AG09319 (cell line): ENCODE measurements around the gene DAPK3.

Source experiments
- DNase-seq: peaks from one replicate; pipeline ENCODE4 v3.0.0-alpha.2; 2010; ENCODE audit warnings: low read depth; ENCODE audit errors: extremely low read depth
- TF ChIP-seq, protein P1 (sequence below): IDR thresholded peaks from 2 replicates; pipeline ENCODE4 v1.5.1; 2011; ENCODE audit warnings: low read depth, mild to moderate bottlenecking, inconsistent platforms, low read length, moderate library complexity

DAPK3 gene

DNA sequence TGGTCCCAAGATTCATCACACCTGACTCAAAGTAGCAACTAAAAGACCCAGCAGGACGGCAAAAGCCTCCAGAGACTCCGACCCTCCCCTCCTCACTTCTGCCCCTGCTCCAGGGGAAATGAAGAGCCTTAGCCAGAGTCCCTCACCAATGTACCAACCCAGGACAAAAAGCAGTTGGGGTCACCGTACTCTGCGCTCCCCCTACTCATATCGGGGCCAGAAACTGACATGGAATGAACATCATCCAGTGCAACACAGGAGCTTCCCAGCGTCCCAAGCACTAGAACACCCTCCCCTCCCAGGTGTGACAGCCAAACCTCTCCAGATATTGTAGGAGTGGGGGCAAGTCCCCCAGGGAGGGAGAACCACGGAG lies 12.6 kb upstream of the DAPK3 start:
- no peak for DNase-seq
- TF ChIP-seq, protein P1, sequence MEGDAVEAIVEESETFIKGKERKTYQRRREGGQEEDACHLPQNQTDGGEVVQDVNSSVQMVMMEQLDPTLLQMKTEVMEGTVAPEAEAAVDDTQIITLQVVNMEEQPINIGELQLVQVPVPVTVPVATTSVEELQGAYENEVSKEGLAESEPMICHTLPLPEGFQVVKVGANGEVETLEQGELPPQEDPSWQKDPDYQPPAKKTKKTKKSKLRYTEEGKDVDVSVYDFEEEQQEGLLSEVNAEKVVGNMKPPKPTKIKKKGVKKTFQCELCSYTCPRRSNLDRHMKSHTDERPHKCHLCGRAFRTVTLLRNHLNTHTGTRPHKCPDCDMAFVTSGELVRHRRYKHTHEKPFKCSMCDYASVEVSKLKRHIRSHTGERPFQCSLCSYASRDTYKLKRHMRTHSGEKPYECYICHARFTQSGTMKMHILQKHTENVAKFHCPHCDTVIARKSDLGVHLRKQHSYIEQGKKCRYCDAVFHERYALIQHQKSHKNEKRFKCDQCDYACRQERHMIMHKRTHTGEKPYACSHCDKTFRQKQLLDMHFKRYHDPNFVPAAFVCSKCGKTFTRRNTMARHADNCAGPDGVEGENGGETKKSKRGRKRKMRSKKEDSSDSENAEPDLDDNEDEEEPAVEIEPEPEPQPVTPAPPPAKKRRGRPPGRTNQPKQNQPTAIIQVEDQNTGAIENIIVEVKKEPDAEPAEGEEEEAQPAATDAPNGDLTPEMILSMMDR = no peak

DNA sequence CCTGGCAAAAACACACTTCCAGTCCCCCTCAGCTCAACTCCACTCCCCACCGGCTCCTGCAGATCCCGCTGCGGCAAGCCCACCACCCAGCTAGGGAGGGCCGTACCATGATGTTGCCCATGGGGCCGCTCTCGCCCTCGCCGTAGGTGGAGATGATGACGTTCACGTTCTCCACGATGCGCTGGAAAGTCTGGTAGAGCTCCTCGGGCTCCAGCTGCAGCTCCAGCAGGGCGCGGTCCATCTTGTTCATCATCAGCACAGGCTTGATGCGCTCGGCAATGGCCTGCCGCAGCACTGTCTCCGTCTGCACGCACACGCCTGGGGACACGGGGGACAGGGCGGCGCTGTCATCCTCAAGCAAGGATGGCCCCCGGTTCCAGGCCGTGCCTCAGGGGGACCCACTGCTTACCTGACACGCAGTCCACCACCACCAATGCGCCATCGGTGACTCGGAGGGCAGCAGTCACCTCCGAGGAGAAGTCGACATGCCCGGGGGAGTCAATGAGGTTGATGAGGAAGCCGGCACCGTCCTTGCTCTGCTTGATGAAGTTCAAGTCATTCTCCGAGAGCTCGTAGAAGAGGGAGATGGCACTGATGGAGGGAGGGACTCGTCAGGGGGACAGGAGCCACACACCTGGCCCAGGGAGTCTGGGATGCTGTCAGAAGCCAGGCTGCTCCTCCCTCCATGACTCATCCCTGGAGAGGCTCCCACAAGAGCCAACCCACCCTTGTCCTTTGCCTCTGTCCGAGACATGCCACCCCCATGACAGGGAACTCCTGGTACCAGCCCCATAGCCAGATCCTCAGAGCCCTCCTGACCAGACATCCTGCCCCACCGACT lies 12.0 kb upstream of the DAPK3 start:
- DNase-seq = no peak
- TF ChIP-seq, protein P1 = no peak

DNA sequence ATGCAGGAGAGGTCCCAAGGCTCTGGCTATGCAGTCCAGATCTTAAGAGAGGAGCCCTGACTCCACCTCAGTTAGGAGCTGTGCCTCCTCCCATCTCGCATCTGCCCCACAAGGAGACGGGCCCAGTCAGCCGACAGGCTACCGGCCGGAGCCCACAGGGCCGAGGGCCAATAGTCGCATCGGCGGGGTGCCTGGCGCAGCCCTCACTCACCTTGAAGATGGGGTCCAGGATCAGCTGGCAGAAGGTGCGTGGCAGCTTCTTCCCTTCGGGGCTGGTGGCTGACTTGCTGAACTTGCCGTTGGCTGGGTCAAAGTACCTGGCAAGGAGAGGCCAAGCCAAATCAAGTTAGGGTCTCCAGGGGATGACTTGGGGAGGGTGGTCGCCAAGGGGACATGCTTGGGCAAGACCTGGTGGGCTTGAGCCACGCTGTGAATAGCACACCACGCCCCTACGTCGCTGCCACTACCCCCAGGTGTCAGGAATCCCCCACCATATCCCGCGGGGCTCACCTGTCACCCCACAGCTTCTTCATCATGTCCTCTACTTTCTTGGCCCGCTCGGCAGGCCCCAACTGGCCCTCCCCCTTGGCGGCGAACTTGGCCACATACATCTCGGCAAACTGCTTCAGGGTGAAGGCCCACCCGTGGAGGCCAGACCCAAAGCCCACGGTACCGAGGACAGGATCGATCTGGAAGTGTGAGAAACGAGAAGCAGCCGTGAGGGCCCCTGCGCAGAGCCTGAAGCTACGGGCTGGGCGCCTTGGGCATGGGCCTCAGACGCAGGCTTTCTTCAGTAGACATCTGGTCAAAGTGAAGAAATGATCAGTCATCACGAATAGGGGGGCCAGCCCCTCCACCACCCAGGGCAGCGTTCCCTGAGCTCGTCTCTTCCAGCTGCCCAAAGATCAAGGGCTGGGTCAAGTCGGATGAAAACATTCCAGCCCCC lies 11.1 kb upstream of the DAPK3 start:
- no peak for DNase-seq
- TF ChIP-seq, protein P1 = no peak

DNA sequence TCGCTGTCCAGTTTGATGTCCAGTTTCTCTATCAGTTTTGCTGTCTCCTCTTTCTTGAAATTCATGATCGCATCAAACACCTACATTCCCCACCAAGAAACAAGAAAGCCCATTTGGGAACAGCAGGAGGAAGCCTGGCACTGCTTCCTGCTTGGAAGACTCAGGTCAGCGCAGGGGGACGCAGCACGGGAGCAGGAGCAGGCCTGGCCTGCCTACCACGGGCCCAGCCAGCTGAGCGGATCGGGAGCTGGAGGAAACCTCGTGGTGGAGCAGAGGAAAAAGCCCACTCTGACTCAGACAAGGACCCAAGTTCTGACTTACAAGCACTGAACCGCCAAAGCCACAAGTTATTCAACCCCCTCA lies 10.5 kb upstream of the DAPK3 start:
- DNase-seq = no peak
- TF ChIP-seq, protein P1 = no peak

DNA sequence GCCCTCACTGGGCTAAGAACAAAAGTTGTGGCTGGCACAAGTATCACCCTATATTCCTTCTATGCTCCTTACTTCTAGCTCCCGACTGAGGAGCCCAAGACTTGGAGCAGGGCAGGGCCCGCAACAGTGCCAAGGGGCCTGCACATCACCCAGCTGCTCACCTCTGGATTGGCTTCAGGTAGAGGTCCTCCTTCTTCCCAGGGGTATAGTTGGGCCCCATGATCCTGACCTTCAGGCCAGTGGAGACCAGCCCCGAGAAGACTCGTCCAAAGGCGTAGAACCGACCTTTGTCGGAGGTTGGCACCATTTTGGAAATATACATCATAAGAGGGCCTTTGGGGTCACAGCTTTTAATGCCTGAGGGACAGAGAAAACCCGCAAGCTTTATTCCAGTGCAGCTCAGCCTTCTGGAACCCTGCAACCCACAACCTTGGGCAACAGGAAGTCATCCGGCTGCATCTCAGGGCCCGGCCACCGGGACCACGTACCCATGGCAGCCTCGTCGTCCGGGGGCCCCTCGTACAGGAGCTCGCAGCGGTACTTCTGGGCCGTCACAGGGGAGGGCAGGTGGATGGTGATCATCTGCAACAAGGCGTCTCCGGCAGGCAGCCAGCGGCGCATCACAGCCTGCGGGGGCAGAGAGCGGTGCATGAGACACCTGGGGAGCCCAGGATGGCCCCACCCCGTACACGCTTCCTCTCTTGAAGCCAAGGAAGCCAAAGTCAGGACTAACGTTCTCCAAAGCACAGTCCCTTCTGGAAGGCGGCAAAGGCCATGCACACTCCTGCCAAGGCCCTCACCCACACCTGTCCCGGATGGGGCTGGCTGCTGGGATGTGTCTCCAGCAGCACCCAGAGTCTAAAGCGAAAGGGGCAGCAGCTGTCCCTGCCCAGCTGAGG lies 9.7 kb upstream of the DAPK3 start:
- no peak for DNase-seq

DNA sequence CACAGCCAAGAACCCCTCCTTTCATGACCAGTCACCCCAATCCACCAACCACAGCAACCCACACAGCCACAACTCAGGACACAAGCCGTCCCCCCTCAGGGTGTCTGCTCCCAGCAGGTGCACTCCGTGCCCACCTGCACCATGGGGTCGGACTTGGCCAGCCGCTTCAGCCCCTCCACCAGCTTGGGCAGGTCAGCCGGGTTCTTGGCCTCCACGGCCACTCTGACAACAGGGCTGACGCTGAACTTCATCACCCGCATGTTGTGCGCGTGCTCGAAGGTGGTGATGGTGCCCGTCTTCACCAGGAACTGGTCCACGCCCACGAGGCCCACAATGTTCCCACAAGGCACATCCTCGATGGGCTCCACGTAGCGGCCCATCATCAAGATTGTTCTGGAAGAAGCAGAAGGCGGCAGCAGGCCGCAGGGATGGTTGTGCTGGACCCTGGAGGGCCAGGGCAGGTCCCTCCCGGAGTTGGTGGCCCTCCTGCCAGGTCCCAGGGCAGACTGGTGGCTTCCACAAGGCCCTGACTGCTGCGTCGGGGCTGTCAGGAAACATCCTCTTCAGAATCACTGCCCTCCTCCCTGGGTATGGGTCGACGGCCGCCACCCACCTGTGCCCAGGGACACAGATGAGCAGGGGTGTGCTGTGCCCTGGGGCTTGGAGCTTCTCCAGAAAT lies 8.9 kb upstream of the DAPK3 start:
- TF ChIP-seq, protein P1 = no peak
- no peak for DNase-seq

More for the DNA sequence above, 9.7 kb upstream of the DAPK3 start:
- TF ChIP-seq, protein P1 = no peak
